AG04449 (cell line): ENCODE data around the gene SST.

Source experiments
- CTCF ChIA-PET: fragments of 350-600 bp; formaldehyde crosslinking; extraction: SDS; loops from one replicate; lab custom pipeline; 2021; ENCODE audit warnings: antibody characterized with exemption; lab: Yijun Ruan, JAX
- POLR2A ChIA-PET: fragments of 400-600, 350-600 bp; formaldehyde crosslinking; extraction: SDS; loops from one replicate; lab custom pipeline; 2020; ENCODE audit warnings: antibody characterized with exemption, inconsistent platforms; lab: Yijun Ruan, JAX
- DNase-seq: peaks from one replicate; pipeline ENCODE4 v3.0.0-alpha.2; 2010; ENCODE audit warnings: low read depth, low spot score
- H3K4me3 ChIP-seq: 2 replicates; pipeline ENCODE4 v1.5.1; 2011; ENCODE audit warnings: low read depth, mild to moderate bottlenecking, control low read depth, low read length
- TF ChIP-seq, protein P1 (sequence below): IDR thresholded peaks from one replicate; pipeline ENCODE4 v1.5.1; 2011; ENCODE audit warnings: mild to moderate bottlenecking, moderate library complexity, low read length, control low read depth, inconsistent platforms; ENCODE audit not compliant: insufficient read depth; ENCODE audit errors: missing control alignments

The SST gene

DNA sequence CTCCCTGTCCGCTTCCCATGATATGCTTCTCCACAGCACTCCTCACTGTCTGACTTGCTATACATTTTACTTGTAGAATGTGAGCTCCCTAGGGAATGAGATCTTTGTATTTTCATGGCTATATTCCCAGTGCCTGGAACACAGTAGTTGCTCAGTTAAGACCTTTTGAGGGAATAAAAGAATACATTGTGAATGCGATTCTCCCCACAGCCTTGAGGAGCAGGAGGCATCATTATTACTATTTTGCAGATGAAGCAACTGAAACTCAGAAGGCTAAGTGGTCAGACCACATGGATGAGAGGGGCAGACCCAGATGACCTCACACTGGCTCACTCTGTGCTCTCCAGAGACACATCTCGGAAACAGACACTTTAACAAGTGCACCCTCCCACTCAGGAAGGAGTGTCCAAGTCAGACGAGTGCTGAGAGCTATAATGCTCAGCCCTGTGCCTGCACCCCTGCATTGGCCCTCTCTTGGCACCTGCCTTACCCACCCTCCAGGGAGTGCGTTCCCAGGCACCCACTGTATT is 46.8 kb downstream of the SST start:
- TF ChIP-seq, protein P1, sequence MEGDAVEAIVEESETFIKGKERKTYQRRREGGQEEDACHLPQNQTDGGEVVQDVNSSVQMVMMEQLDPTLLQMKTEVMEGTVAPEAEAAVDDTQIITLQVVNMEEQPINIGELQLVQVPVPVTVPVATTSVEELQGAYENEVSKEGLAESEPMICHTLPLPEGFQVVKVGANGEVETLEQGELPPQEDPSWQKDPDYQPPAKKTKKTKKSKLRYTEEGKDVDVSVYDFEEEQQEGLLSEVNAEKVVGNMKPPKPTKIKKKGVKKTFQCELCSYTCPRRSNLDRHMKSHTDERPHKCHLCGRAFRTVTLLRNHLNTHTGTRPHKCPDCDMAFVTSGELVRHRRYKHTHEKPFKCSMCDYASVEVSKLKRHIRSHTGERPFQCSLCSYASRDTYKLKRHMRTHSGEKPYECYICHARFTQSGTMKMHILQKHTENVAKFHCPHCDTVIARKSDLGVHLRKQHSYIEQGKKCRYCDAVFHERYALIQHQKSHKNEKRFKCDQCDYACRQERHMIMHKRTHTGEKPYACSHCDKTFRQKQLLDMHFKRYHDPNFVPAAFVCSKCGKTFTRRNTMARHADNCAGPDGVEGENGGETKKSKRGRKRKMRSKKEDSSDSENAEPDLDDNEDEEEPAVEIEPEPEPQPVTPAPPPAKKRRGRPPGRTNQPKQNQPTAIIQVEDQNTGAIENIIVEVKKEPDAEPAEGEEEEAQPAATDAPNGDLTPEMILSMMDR = no peak
- ChIA-PET CTCF (interaction anchor here (1.5 to 3.8 kb wide), 2 partner anchors 56 to 304 kb away, joined by 5 to 18 read pairs; no protein-coding TSS in a partner anchor), POLR2A (no interaction called here)
- DNase-seq = no peak
- no peak overlapping the region for H3K4me3 ChIP-seq

DNA sequence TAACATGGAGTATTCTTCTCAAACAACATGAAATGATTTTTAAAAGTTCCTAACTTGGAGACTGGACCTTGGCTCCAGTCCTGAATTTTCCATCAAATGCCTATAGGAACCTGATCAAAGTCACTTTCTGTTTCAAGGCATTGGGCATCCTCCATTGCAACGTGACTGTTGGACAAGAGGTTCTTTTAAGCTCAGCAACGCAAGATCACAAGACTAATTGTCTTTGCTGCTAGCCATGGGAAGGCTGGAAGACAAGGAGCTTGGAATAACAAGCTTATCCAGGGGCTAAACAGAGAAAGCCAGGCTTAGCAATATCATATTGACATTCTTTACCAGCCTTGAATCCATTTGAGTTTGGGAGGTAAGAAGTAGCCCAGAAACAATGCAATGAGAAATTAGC is 48.3 kb downstream of the SST start:
- POLR2A ChIA-PET = no interaction called here
- TF ChIP-seq, protein P1 = no peak
- DNase-seq = no peak
- H3K4me3 ChIP-seq = no peak overlapping the region
- CTCF ChIA-PET = interaction anchor here (1.0 to 3.8 kb wide), 4 partner anchors 9 to 302 kb away, joined by 3 to 18 read pairs (median 4); no protein-coding TSS in a partner anchor

DNA sequence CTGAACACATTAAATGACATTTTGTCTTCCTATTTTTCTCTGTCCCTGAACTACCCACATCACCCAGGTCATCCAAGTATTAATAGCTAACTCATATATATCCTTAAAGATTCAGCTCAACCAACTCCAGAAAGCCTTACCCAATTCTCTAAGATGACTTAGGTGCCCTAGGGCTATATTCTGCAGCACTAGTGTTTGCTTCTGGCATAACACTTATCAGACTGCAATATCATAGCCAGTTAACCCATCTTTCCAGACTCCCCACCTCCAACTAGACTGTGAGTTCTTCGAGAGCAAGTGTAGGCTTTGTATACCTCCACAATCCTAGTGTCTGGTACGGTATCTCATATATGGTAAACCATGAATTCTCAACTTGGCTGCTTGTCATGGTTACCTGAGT is 50.7 kb downstream of the SST start:
- H3K4me3 ChIP-seq = no peak overlapping the region
- POLR2A ChIA-PET = no interaction called here
- TF ChIP-seq, protein P1 = no peak
- DNase-seq = no peak
- CTCF ChIA-PET = interaction anchor here (1.7 kb wide), 1 partner anchor 300 kb away, joined by 9 read pairs; no protein-coding TSS in a partner anchor
